ENCODE data around the gene OR8H1. TPM values are rescaled to one million over a fixed set of nuclear protein-coding genes. Genes with fewer than 3 reads are reported as not detected.

Gene OR8H1
- total RNA-seq (2014; rRNA removed; shearing (Covaris generic)) = not detected in 2 replicates

- no peak for DNase-seq (ENCODE audit: low read depth)
Measured at GRCh38 chr11:56292154-56292553, at the start of gene OR8H1. Gene OR8H1 (minus strand): TSS chr11:56292254. CDS start chr11:56291062, 1,192 bp downstream.

DNA sequence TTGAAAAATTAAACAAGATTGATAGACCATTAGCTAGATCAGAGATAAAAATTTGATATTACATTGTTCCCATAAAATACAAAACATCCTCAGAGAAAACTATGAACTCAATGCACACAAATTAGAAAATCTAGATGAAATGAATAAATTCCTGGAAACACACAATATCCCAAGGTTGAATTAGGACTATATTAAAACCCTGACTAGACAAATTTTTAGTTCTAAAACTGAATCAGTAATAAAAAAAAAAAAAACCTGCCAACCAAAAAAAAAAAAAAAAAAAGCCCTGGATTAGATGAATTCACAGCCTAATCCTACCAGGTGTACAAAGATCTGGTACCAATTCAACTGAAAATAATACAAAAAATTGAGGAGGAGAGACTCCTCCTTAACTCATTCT is 48.2 kb upstream of the OR8H1 start:
- no peak for DNase-seq (ENCODE audit: low read depth)

DNA sequence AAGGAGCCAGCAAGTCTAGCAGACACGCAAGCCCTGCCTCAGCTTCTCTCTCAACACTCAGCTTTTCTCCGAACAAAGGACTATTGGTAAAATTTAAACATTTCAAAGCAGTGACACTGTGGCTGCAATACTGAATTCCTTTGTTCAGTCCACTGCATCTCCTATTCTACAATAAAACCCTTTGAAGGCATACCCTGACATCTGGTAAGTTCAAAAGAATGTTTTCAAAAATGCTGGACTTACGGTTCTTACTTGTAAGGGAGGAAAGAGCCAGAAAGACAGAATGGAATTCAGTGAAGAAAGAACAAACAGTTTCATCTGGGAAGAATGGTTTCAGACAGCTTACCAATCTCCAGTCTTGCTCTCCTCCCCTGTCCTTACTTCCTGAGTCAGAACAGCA is 41.1 kb upstream of the OR8H1 start:
- DNase-seq (ENCODE audit: low read depth) = no peak

DNA sequence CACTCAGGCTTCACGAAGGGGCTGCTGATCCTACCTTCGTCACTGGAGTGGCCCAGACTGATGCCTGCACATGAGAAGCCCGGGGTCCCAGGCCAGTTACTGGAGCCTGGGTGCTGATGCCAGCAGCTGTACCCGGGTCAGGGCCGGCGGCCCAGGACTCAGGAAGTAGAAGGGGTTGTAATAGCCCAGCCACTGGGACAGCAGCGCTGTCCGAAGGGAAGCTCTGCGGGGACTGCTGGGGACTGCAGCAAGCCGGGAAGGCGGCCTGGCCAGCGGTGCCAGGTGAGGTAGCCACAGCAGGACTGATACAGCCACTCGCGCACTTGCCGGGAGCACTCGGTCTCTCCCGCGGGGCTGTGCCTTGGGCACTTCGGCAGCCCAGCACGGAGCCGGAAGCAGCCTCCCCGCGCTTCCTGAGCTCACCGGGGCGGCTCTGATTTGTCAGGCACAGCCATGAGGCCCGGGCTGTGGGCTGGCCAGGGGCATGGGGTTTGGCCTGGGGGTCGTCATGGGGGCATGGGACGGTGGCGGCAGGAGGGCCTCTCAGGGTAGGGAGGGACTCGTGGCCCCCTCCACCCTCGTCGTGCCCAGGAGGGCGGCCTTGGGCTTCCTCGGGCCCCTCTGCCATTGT is 39.9 kb upstream of the OR8H1 start:
- no peak for DNase-seq (ENCODE audit: low read depth)

DNA sequence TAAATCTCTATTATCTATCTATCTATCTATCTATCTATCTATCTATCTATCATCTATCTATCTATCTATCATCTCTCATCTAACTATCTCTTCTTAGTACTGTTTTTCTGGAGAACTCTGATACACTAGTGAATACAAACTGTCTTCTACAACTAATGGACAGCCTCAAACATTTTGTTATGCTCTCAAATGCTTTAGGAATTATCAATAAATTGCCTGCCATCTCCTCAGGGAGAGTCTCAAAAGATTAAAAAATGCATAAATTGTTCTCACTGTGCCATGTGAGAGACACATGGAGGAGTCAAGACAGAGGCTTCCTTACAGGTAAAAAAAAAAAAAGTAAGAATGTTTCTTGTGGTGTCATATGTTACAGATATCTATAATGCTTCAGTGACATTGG is 22.8 kb upstream of the OR8H1 start, which contains the start of gene OR8K3:
Gene OR8K3, plus strand, starts transcription at position 301 of the 400 bp plus-strand sequence. CDS start 3,163 bp downstream, outside the sequence.
- no peak for DNase-seq (ENCODE audit: low read depth)

DNA sequence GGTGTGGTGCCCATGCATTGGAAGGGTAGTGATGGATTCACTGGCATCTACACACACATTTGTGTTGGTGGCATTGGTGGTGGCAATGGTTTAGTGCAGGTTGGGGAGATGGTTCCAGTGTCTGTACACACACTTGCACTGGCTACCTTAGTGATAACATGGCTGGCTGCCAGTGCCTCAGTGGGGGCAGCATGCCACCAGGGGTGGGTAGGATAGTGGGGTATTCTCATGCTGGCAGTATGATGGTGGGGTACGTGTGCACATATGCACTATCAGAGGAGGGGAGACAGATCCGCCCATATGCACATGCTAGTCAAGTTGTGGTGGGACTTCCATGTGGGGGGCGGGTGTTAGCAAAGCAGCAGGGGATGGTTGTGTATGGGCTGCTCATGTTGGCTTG is 15.8 kb upstream of the OR8H1 start:
- no peak for DNase-seq (ENCODE audit: low read depth)

DNA sequence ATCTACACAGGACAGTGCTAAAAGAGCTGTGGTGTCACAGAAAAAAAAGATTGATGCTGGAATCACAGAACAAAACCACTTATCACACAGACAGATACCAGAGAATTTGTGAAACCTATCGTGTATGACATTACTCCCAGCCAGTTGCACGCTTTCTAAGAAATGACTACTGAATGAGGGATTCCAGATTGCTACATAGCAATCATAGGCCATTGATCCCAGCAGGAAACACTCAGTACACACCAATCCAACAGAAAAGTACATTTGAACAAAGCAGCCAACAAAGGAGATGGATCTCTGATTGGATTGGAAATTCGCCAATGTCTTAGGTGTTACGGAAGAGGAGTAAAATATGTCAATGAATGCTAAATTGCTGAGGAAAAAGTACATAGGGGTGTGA is 4.8 kb upstream of the OR8H1 start:
- DNase-seq (ENCODE audit: low read depth) = no peak

GRCh38 chr11:56273854-56274253 is 18.2 kb downstream of the OR8H1 start, which contains the start of gene OR5T1:
Gene OR5T1 (plus strand): TSS chr11:56274154. CDS start chr11:56275639, 1,485 bp downstream.
- no peak for DNase-seq (ENCODE audit: low read depth)

DNA sequence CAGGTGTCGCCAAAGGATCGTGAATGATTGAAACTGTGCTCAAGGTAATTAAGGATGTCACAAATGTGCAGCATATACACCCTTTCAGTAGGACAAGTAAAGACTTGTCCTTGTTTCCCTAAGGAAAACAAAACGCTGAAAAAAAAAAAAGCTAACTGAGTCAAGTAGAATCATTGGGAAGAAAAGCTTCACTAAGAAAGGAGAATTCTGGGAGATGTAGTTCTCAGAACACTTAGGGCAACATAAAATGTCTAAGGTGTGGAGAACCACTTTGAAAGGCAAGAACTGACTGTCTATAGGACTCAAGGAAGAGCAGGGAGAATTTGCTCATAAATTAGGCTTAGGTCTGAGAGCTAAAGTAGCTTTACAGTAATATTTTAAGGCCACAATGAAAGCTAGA is 21.0 kb downstream of the OR8H1 start:
- DNase-seq (ENCODE audit: low read depth) = no peak

DNA sequence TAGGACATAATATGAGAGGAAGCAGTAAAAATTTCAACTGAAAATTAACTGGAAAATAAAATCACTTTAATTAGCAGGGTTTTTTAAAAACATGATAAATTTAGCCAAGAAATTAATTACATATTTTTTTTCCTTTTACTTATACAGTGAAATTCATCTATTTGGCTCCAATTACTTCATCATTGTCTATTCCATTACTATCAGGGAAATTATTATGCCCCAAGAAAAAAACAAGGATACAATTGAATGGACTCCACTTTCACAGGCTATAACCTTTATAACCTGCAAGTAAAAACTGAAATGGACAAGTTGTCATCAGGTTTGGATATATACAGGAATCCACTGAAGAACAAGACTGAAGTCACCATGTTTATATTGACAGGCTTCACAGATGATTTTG is 40.1 kb downstream of the OR8H1 start, which contains the start of gene OR5T3:
Gene OR5T3, plus strand, starts transcription at position 301 of the 400 bp plus-strand sequence. Its CDS starts 0 bp downstream, at position 301.
- DNase-seq (ENCODE audit: low read depth) = no peak

Other genes starting within 250 kb of the OR8H1 start
- gene OR8I2, start 198.9 kb downstream of the OR8H1 start, total RNA-seq (2014; rRNA removed; shearing (Covaris generic)) = not detected in 2 replicates
- gene OR8H2, start 188.6 kb downstream of the OR8H1 start, total RNA-seq (2014; rRNA removed; shearing (Covaris generic)) = not detected in 2 replicates
- gene OR8H3, start 169.9 kb downstream of the OR8H1 start, total RNA-seq (2014; rRNA removed; shearing (Covaris generic)) = not detected in 2 replicates
- not detected in 2 replicates for gene OR8J3, start 152.1 kb downstream of the OR8H1 start, total RNA-seq (2014; rRNA removed; shearing (Covaris generic))
- not detected in 2 replicates for gene OR8K5, start 131.9 kb downstream of the OR8H1 start, total RNA-seq (2014; rRNA removed; shearing (Covaris generic))
- gene OR5J2, start 115.6 kb downstream of the OR8H1 start, total RNA-seq (2014; rRNA removed; shearing (Covaris generic)) = not detected in 2 replicates
- not detected in 2 replicates for gene OR5T2, start 58.0 kb downstream of the OR8H1 start, total RNA-seq (2014; rRNA removed; shearing (Covaris generic))
- not detected in 2 replicates for gene OR5T3, start 40.0 kb downstream of the OR8H1 start, total RNA-seq (2014; rRNA removed; shearing (Covaris generic))
- gene OR5T1, start 18.1 kb downstream of the OR8H1 start, total RNA-seq (2014; rRNA removed; shearing (Covaris generic)) = not detected in 2 replicates
- gene OR8K3, start 22.9 kb upstream of the OR8H1 start, total RNA-seq (2014; rRNA removed; shearing (Covaris generic)) = not detected in 2 replicates
- not detected in 2 replicates for gene OR8K1, start 53.8 kb upstream of the OR8H1 start, total RNA-seq (2014; rRNA removed; shearing (Covaris generic))
- not detected in 2 replicates for gene OR8J1, start 62.0 kb upstream of the OR8H1 start, total RNA-seq (2014; rRNA removed; shearing (Covaris generic))
- gene OR8U1, start 83.4 kb upstream of the OR8H1 start, total RNA-seq (2014; rRNA removed; shearing (Covaris generic)) = not detected in 2 replicates
- gene OR5AL1, start 120.4 kb upstream of the OR8H1 start, total RNA-seq (2014; rRNA removed; shearing (Covaris generic)) = not detected in 2 replicates
- not detected in 2 replicates for gene OR5M3, start 181.1 kb upstream of the OR8H1 start, total RNA-seq (2014; rRNA removed; shearing (Covaris generic))
- gene OR5M8, start 199.1 kb upstream of the OR8H1 start, total RNA-seq (2014; rRNA removed; shearing (Covaris generic)) = not detected in 2 replicates

Data from M059J (cell line).